ENCODE measurements around the gene GPHN.

DNA sequence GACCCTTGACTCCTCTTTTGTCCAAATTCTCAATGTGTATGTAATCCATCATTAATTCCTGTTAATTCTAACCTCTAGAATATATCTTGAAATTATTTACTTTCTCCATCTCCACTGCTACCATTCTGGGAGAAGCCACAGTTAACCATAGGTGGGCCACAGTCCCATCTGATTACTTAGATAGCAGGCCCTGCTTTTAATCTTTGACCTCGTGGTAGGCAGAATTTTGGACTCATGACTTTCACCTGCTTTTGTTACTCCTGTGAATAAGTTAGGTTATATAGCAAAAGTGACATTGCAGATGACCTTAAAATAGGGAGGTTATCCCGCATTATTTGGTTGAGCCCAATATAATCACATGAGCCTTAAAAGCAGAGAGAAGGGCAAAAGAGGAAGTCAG, 264.2 kb downstream of the GPHN start:
- TF ChIP-seq POLR2A (IDR thresholded peaks at IDR 0.05), result no peak
- TF ChIP-seq, protein P1, sequence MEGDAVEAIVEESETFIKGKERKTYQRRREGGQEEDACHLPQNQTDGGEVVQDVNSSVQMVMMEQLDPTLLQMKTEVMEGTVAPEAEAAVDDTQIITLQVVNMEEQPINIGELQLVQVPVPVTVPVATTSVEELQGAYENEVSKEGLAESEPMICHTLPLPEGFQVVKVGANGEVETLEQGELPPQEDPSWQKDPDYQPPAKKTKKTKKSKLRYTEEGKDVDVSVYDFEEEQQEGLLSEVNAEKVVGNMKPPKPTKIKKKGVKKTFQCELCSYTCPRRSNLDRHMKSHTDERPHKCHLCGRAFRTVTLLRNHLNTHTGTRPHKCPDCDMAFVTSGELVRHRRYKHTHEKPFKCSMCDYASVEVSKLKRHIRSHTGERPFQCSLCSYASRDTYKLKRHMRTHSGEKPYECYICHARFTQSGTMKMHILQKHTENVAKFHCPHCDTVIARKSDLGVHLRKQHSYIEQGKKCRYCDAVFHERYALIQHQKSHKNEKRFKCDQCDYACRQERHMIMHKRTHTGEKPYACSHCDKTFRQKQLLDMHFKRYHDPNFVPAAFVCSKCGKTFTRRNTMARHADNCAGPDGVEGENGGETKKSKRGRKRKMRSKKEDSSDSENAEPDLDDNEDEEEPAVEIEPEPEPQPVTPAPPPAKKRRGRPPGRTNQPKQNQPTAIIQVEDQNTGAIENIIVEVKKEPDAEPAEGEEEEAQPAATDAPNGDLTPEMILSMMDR (IDR thresholded peaks at IDR 0.05), result no peak

Data from thyroid gland (tissue), 4 donors.